GM12878 (cell line): Measurements from ENCODE around the gene PRRT1B. TPM values are rescaled to one million over a fixed set of nuclear protein-coding genes. Genes with fewer than 3 reads are reported as not detected.

Source experiments
- ATAC-seq: fragments of 200-7000 bp; cut with Tn5 transposase; 3 replicates; pipeline ENCODE4 v1.9.1; 2020; ENCODE audit warnings: mild to moderate bottlenecking, moderate library complexity
- BruUV-seq: library from RNA; stranded (reverse); fragments of 400-500 nt; replicated peaks from 2 replicates; lab custom pipeline; 2021; lab: Mats Ljungman, UMichigan
- CTCF ChIA-PET: fragments of 300-600 bp; sonication (Branson Sonifier 250); formaldehyde crosslinking; extraction: SDS; loops from one replicate; lab custom pipeline; 2021; ENCODE audit warnings: inconsistent platforms; lab: Yijun Ruan, JAX
- POLR2A ChIA-PET: fragments of 350-600 bp; formaldehyde crosslinking; extraction: SDS; loops from one replicate; lab custom pipeline; 2021; ENCODE audit warnings: inconsistent platforms; lab: Charles Lee
- RAD21 ChIA-PET: fragments of 300-600 bp; sonication (Branson Sonifier 250); formaldehyde crosslinking; loops from one replicate; lab custom pipeline; 2023; ENCODE audit warnings: antibody characterized with exemption; ENCODE audit not compliant: unreplicated experiment; lab: Charles Lee
- SMC1A ChIA-PET: fragments of 300-600 bp; sonication (Branson Sonifier 250); formaldehyde crosslinking; loops from one replicate; lab custom pipeline; 2023; ENCODE audit not compliant: unreplicated experiment, uncharacterized antibody; lab: Charles Lee
- DNase-seq: peaks from one replicate; pipeline ENCODE4 v3.0.0-alpha.2; 2011; ENCODE audit warnings: low read depth, low spot score
- FAIRE-seq: peaks from 3 replicates; lab custom pipeline; 2011; peaks lifted over from hg19 to GRCh38; lab: Jason Lieb, UNC
- H2AFZ ChIP-seq: 2 replicates; pipeline ENCODE4 v1.6.0; 2011; ENCODE audit warnings: low read depth, low read length, control low read depth; ENCODE audit not compliant: control insufficient read depth
- H3K27ac ChIP-seq: 2 replicates; pipeline ENCODE4 v1.5.1; 2011; ENCODE audit warnings: control low read depth; ENCODE audit not compliant: control insufficient read depth, insufficient read depth
- H3K27me3 ChIP-seq, 2 experiments: replicated peaks in 1 of 2; 2 replicates each; pipeline versions ENCODE4 v1.6.0 to v1.6.1; 2011; ENCODE audit warnings: low read length in 1 of 2; ENCODE audit not compliant: control insufficient read depth in 2 of 2, insufficient read depth in 2 of 2
- H3K36me3 ChIP-seq, 2 experiments: 2 replicates each; pipeline ENCODE4 v1.5.1; 2011; ENCODE audit warnings: low read length in 1 of 2; ENCODE audit not compliant: control insufficient read depth in 2 of 2, insufficient read depth in 2 of 2
- H3K4me1 ChIP-seq: 2 replicates; pipeline ENCODE4 v1.6.1; 2011; ENCODE audit warnings: mild to moderate bottlenecking, low read length, moderate library complexity, mixed read lengths; ENCODE audit not compliant: control insufficient read depth, insufficient read depth
- H3K4me2 ChIP-seq: 2 replicates; pipeline ENCODE4 v1.6.0; 2011; ENCODE audit warnings: control low read depth; ENCODE audit not compliant: control insufficient read depth, insufficient read depth
- H3K4me3 ChIP-seq: fragments of 200-600 bp; sonication (generic); 2 replicates; pipeline ENCODE4 v1.5.1; 2016
- H3K79me2 ChIP-seq: 2 replicates; pipeline ENCODE4 v1.6.0; 2011; ENCODE audit warnings: low read length; ENCODE audit not compliant: control insufficient read depth, insufficient read depth
- H3K9ac ChIP-seq: 2 replicates; pipeline ENCODE4 v1.8.0; 2011; ENCODE audit warnings: low read length, control low read depth, mixed read lengths; ENCODE audit not compliant: control insufficient read depth, insufficient read depth
- H3K9me3 ChIP-seq: replicated peaks from 3 replicates; pipeline ENCODE4 v1.5.1; 2011; ENCODE audit warnings: mild to moderate bottlenecking, low read length; ENCODE audit not compliant: control insufficient read depth, insufficient read depth
- H4K20me1 ChIP-seq: 2 replicates; pipeline ENCODE4 v1.6.0; 2011; ENCODE audit not compliant: control insufficient read depth, insufficient read depth
- ATF3 ChIP-seq: IDR thresholded peaks from 2 replicates; pipeline ENCODE4 v1.6.1; 2011; ENCODE audit warnings: low read depth, mild to moderate bottlenecking, low read length, moderate library complexity, borderline replicate concordance; ENCODE audit errors: extremely low read depth
- ATF7 ChIP-seq: fragments of 450-650 bp; IDR thresholded peaks from 2 replicates; pipeline ENCODE4 v1.6.1; 2016; ENCODE audit warnings: low read depth, mild to moderate bottlenecking
- BMI1 ChIP-seq: fragments of 450-650 bp; IDR thresholded peaks from 2 replicates; pipeline ENCODE4 v1.6.1; 2016; ENCODE audit warnings: mild to moderate bottlenecking, moderate library complexity, borderline replicate concordance
- CEBPZ ChIP-seq: fragments of 150-350 bp; IDR thresholded peaks from 2 replicates; pipeline ENCODE4 v1.6.1; 2016; ENCODE audit warnings: low read depth, low read length
- EP300 ChIP-seq, 2 experiments: fragments of 150-350 bp in 1 of 2; IDR thresholded peaks; 2 replicates each; pipeline ENCODE4 v1.6.1; 2011 to 2012; ENCODE audit warnings: low read depth in 2 of 2, low read length in 2 of 2, borderline replicate concordance in 1 of 2, improper control_type of control experiment in 1 of 2, inconsistent platforms in 1 of 2; ENCODE audit not compliant: control insufficient read depth in 1 of 2
- KAT2A ChIP-seq: conservative IDR thresholded peaks from 2 replicates; pipeline ENCODE4 v1.6.1; 2011; ENCODE audit warnings: low read depth, low read length; ENCODE audit not compliant: control insufficient read depth
- MLLT1 ChIP-seq: fragments of 450-650 bp; IDR thresholded peaks from 2 replicates; pipeline ENCODE4 v1.6.1; 2016; ENCODE audit warnings: mild to moderate bottlenecking
- POLR2A ChIP-seq: IDR thresholded peaks from 2 replicates; pipeline ENCODE4 v1.6.1; 2011; ENCODE audit warnings: low read depth, mild to moderate bottlenecking, low read length
- RB1 ChIP-seq: fragments of 450-650 bp; formaldehyde crosslinking; IDR thresholded peaks from 2 replicates; pipeline ENCODE4 v1.6.1; 2017; ENCODE audit warnings: mild to moderate bottlenecking, borderline replicate concordance
- RBBP5 ChIP-seq: fragments of 200-600 bp; sonication (generic); conservative IDR thresholded peaks from 2 replicates; pipeline ENCODE4 v1.6.1; 2016
- RUNX3 ChIP-seq: IDR thresholded peaks from 2 replicates; pipeline ENCODE4 v1.6.1; 2012; ENCODE audit warnings: low read length, inconsistent platforms
- SIN3A ChIP-seq: IDR thresholded peaks from 2 replicates; pipeline ENCODE4 v1.6.1; 2012; ENCODE audit warnings: low read depth, low read length, improper control_type of control experiment
- SRF ChIP-seq, 2 experiments: IDR thresholded peaks; 2 replicates each; pipeline ENCODE4 v1.6.1; 2011; ENCODE audit warnings: low read depth in 2 of 2, low read length in 2 of 2, mild to moderate bottlenecking in 1 of 2, moderate library complexity in 1 of 2
- STAT1 ChIP-seq: fragments of 450-650 bp; conservative IDR thresholded peaks from 2 replicates; pipeline ENCODE4 v1.6.1; 2014; ENCODE audit warnings: antibody characterized with exemption, mild to moderate bottlenecking
- SUZ12 ChIP-seq: fragments of 200-600 bp; sonication (generic); IDR thresholded peaks from one replicate; pipeline ENCODE4 v1.6.1; 2018; ENCODE audit warnings: antibody characterized with exemption, mild to moderate bottlenecking; ENCODE audit not compliant: unreplicated experiment
- USF2 ChIP-seq: IDR thresholded peaks from 2 replicates; pipeline ENCODE4 v1.6.1; 2011; ENCODE audit warnings: low read depth, low read length, improper control_type of control experiment, borderline replicate concordance
- WGBS: methylation state at CpG from one replicate; pipeline ENCODE4 v1.1.6; 2016; ENCODE audit warnings: low lambda C conversion rate; ENCODE audit not compliant: insufficient replicate concordance, insufficient coverage; ENCODE audit errors: missing lambda C conversion rate; 5-methylcytosine and 5-hydroxymethylcytosine counted together
- in situ Hi-C: fragments of 300-500 bp; cut with MboI; formaldehyde crosslinking; loops from 9 replicates; pipeline ENCODE4 v1.14.3; 2018; ENCODE audit warnings: mixed read lengths
- intact Hi-C: fragments of 100-400 bp; cut with micrococcal nuclease; formaldehyde crosslinking; loops from one replicate; pipeline ENCODE4 v1.14.2; 2022; ENCODE audit not compliant: unreplicated experiment
- polyA plus RNA-seq, 11 experiments: library from polyadenylated mRNA; depleted of rRNA in 4 of 11; unstranded in 6 of 11; stranded (reverse) in 5 of 11; fragments of >200 nt; fragmentation: Nextera tagmentation in 4 of 11; fragmentation: Illumina TruSeq in 1 of 11; extraction: Ambion mirVana in 4 of 11; extraction: Trizol in 1 of 11; gene quantifications; 1 replicate in 1 of 11; 2 replicates in 10 of 11; pipeline versions ENCODE4 v1.2.1 to v1.2.3, GENCODE V29; 2011 to 2016; ENCODE audit warnings: inconsistent platforms in 2 of 11, missing spikeins in 2 of 11, low read depth in 1 of 11
- total RNA-seq, 4 experiments: library from RNA; depleted of rRNA in 3 of 4; stranded (reverse); fragments of >200 nt in 3 of 4; fragmentation: Illumina TruSeq in 1 of 4; extraction: Trizol in 1 of 4; gene quantifications; 2 replicates each; pipeline versions ENCODE4 v1.2.1 to v1.2.3, GENCODE V29; 2013 to 2021

The PRRT1B gene
- total and polyA plus RNA-seq, 10 of the 15 experiments (the other 5 are each of a cell fraction or from before 2014, with no cell fraction given), result not detected

DNA sequence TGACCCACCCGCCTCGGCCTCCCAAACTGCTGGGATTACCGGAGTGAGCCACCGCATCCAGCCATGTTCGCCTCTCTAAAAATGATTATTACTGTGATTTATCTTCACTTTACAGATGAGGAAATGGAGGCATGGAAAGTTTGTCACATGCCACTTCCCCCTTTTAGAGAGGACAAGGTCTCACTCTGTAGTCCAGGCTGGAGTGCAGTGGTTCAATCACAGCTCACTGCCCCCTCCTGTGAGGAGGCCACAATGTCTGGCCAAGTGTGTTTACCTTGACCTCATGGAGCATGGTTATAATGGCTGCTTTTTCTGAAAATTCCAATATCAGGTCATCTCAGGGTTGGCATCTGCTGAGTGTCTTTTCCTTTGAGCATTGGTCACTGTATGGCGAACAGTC, 6.7 kb downstream of the PRRT1B start (continued):
- TF ChIP-seq SUZ12 (no peak), EP300 (IDR thresholded peaks at IDR 0.05; ENCODE audit: borderline replicate concordance in 1 of 2, control insufficient read depth in 1 of 2, low read depth in 2 of 2, low read length in 2 of 2) (no peak), RB1 (no peak), CEBPZ (no peak)

DNA sequence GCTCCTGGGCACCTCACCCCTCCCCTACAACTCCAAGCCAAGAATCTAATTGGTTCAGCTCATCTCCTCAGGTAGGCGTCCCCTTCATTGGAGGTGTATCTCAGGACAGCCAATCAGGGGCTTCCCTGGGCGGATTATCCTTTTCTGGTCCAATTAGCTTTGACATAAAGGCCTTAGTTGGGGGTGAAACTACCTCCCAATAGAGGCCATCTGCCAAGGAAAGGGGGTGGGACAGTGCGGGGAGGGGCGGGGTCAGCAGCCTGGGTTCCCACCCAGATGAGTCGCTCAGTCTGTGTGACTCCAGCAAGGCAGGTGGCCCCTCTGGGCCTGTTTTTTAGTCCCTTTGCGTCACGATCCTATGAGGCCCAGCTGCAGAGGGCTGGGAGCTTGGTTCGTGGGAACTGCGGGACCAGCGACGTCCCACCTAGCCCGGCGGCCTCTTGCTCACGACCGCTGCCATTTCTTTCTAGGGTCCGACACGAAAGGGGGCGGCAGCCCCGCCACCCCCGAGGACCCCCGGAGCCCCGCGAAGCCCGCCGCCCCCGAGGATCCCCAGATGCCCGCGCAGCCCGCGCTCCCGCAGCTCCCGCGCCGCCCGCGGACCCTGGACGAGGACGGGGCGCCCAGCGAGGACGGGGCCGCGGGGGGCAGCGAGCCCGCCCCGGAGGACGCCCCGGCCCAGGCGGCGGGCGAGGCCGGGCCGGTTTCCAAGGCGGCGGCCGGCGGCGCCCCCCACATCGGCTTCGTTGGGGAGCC, 8.9 kb downstream of the PRRT1B start:
- intact Hi-C loops (no loop called here), in situ Hi-C loops (no loop called here)
- Histone ChIP-seq H3K4me1 (no peaks in the 10 kb centered on the region), H3K9ac (no peak overlapping the region), H3K4me3 (no peak overlapping the region), H3K36me3 (no peaks in the 10 kb centered on the region), H4K20me1 (no peaks in the 10 kb centered on the region), H3K9me3 (no peaks in the 10 kb centered on the region; the same call in 2 of the 3 replicates), H2AFZ (no peak overlapping the region), H3K79me2 (no peaks in the 10 kb centered on the region), H3K4me2 (no peak overlapping the region), H3K27me3 (no peaks in the 10 kb centered on the region), H3K27ac (no peak overlapping the region)
- CTCF ChIA-PET, result interaction anchor here (1.0 kb wide), 1 partner anchor 209 kb away, joined by 3 read pairs; no protein-coding TSS in a partner anchor
- FAIRE-seq (no peak), DNase-seq (no peak), ATAC-seq (no peak)
- no TSS peak for BruUV-seq
- POLR2A ChIA-PET, result interaction anchor here (0.6 kb wide), 1 partner anchor 1298 kb away, joined by 4 read pairs; no protein-coding TSS in a partner anchor
- SMC1A ChIA-PET, result interaction anchor here (1.0 kb wide), 1 partner anchor 9 kb away, joined by 3 read pairs; the partner anchor contains the start of gene PRRT1B
- WGBS, result 55% methylated on average over 6 of the region's 60 CpGs
- RAD21 ChIA-PET, result no interaction called here
- TF ChIP-seq SIN3A, result no peak
- TF ChIP-seq ATF7, result no peak
- no peak for TF ChIP-seq SRF (IDR thresholded peaks at IDR 0.05; ENCODE audit: low read depth in 2 of 2, low read length in 2 of 2)
- no peak for TF ChIP-seq RUNX3
- no peak for TF ChIP-seq POLR2A
- no peak for TF ChIP-seq STAT1
- TF ChIP-seq ATF3, result no peak
- no peak for TF ChIP-seq RBBP5
- TF ChIP-seq KAT2A, result no peak
- TF ChIP-seq BMI1, result no peak
- TF ChIP-seq MLLT1, result no peak
- no peak for TF ChIP-seq USF2
